HG02623 (cell line): ENCODE measurements around the gene NEUROD6.

ENCODE experiments used
- ATAC-seq: cut with Tn5 transposase; IDR thresholded peaks from one replicate; pipeline ENCODE4 v1.9.1; 2021; ENCODE audit warnings: moderate library complexity; ENCODE audit not compliant: unreplicated experiment

NEUROD6 gene

GRCh38 chr7:31335161-31335856, 5.2 kb downstream of the NEUROD6 start:
- no peak for ATAC-seq

GRCh38 chr7:31333291-31333690, 7.2 kb downstream of the NEUROD6 start:
- no peak for ATAC-seq

- ATAC-seq, result no peak
These were observed 13.5 kb downstream of the NEUROD6 start for GRCh38 chr7:31327071-31327470.

GRCh38 chr7:31326416-31326815, 14.1 kb downstream of the NEUROD6 start:
- no peak for ATAC-seq

GRCh38 chr7:31323101-31323500, 17.4 kb downstream of the NEUROD6 start:
- no peak for ATAC-seq

GRCh38 chr7:31320675-31321074, 19.9 kb downstream of the NEUROD6 start:
- no peak for ATAC-seq

GRCh38 chr7:31318313-31318712, 22.2 kb downstream of the NEUROD6 start:
- ATAC-seq, result no peak

GRCh38 chr7:31316876-31317275, 23.6 kb downstream of the NEUROD6 start:
- no peak for ATAC-seq

- ATAC-seq, result no peak
These were observed 24.8 kb downstream of the NEUROD6 start for GRCh38 chr7:31315758-31316157.

GRCh38 chr7:31314781-31315180, 25.7 kb downstream of the NEUROD6 start:
- ATAC-seq, result no peak

GRCh38 chr7:31312889-31313288, 27.6 kb downstream of the NEUROD6 start:
- no peak for ATAC-seq

GRCh38 chr7:31311552-31311951, 29.0 kb downstream of the NEUROD6 start:
- no peak for ATAC-seq

- no peak for ATAC-seq
These were observed 30.1 kb downstream of the NEUROD6 start for GRCh38 chr7:31310321-31310935.

- no peak for ATAC-seq
These were observed 31.1 kb downstream of the NEUROD6 start for GRCh38 chr7:31309407-31309806.

- no peak for ATAC-seq
These were observed 31.9 kb downstream of the NEUROD6 start for GRCh38 chr7:31308652-31309051.

GRCh38 chr7:31307972-31308371, 32.6 kb downstream of the NEUROD6 start:
- ATAC-seq, result no peak

GRCh38 chr7:31305260-31305659, 35.3 kb downstream of the NEUROD6 start:
- no peak for ATAC-seq

- no peak for ATAC-seq
These were observed 36.1 kb downstream of the NEUROD6 start for GRCh38 chr7:31304446-31304845.

GRCh38 chr7:31302356-31302755, 38.2 kb downstream of the NEUROD6 start:
- no peak for ATAC-seq

- ATAC-seq, result no peak
These were observed 41.2 kb downstream of the NEUROD6 start for GRCh38 chr7:31299336-31299735.

GRCh38 chr7:31290601-31291000, 49.9 kb downstream of the NEUROD6 start:
- ATAC-seq, result no peak
